Peyer's patch (tissue), 4 donors: ENCODE data around the gene PRRX2. TPM values are rescaled to one million over a fixed set of nuclear protein-coding genes. Genes with fewer than 3 reads are reported as not detected.

Experiments used
- DNase-seq, 3 donors: peaks; one replicate each; pipeline ENCODE4 v3.0.0-alpha.2; 2017 to 2019
- H3K27ac ChIP-seq, 4 donors: fragments of 200-600 bp; sonication (generic); one replicate each; pipeline ENCODE4 v1.5.1; 2016 to 2019
- H3K27me3 ChIP-seq, 2 donors: fragments of 200-600 bp; sonication (generic); one replicate each; pipeline ENCODE4 v1.5.1; 2019
- H3K36me3 ChIP-seq, 3 donors: fragments of 200-600 bp; sonication (generic); one replicate each; pipeline ENCODE4 v1.5.1; 2016 to 2019
- H3K4me1 ChIP-seq, 4 donors: fragments of 200-600 bp; sonication (generic); one replicate each; pipeline ENCODE4 v1.5.1; 2016 to 2019
- H3K4me3 ChIP-seq, 4 donors: fragments of 200-600 bp; sonication (generic); 1 replicate in 3 of 4; 2 replicates in 1 of 4; pipeline ENCODE4 v1.5.1; 2016 to 2019; ENCODE audit warnings: mild to moderate bottlenecking in 1 of 4
- H3K9me3 ChIP-seq, 4 donors: fragments of 200-600 bp; sonication (generic); one replicate each; pipeline ENCODE4 v1.5.1; 2016 to 2019; ENCODE audit warnings: mild to moderate bottlenecking in 1 of 4
- CTCF ChIP-seq, 6 experiments: fragments of 450-650 bp in 4 of 6; fragments of 200-600 bp in 2 of 6; sonication (generic) in 1 of 6; IDR thresholded peaks; one replicate each; pipeline ENCODE4 v1.5.1; 2017 to 2019; ENCODE audit warnings: antibody characterized with exemption in 6 of 6, mild to moderate bottlenecking in 3 of 6, moderate library complexity in 1 of 6
- POLR2A ChIP-seq, 2 donors: fragments of 450-650 bp; IDR thresholded peaks; one replicate each; pipeline ENCODE4 v1.5.1; 2017; ENCODE audit warnings: antibody characterized with exemption in 2 of 2, mild to moderate bottlenecking in 2 of 2, moderate library complexity in 2 of 2
- total RNA-seq, 4 donors: library from RNA; depleted of rRNA; stranded (reverse); fragments of >200 nt; gene quantifications; one replicate each; pipeline ENCODE4 v1.1.0, GENCODE V29; 2016

The PRRX2 gene
- total RNA-seq, 4 donors from 2014 or later, result 5.0 TPM; not detected in 3

- H3K9me3 ChIP-seq, result no peaks in the 10 kb centered on the region
- peak overlapping the region in 1 of 4 donors; percentile 6 for H3K4me3 ChIP-seq
- no peaks in the 10 kb centered on the region for H3K27me3 ChIP-seq
- TF ChIP-seq POLR2A (IDR thresholded peaks at IDR 0.05) (no peak), CTCF (IDR thresholded peaks at IDR 0.05) (peak; percentile 32 to 78 (median 69))
- peaks cover 0 to 4% (median 1%) of the 10 kb centered on the region in 4 donors for H3K4me1 ChIP-seq
- no peak overlapping the region for H3K27ac ChIP-seq
- peak; percentile 30 to 74 (median 72) for DNase-seq
- no peaks in the 10 kb centered on the region for H3K36me3 ChIP-seq
These were observed 61.1 kb downstream of the PRRX2 start for GRCh38 chr9:129726322-129727160.

GRCh38 chr9:129728744-129729143 lies 63.3 kb downstream of the PRRX2 start:
- no peak overlapping the region for H3K4me3 ChIP-seq
- TF ChIP-seq CTCF (IDR thresholded peaks at IDR 0.05) (no peak), POLR2A (IDR thresholded peaks at IDR 0.05) (no peak)
- peaks cover 0 to 4% (median 1%) of the 10 kb centered on the region in 4 donors for H3K4me1 ChIP-seq
- no peaks in the 10 kb centered on the region for H3K9me3 ChIP-seq
- DNase-seq, result no peak
- no peaks in the 10 kb centered on the region for H3K27me3 ChIP-seq
- H3K27ac ChIP-seq, result no peak overlapping the region
- H3K36me3 ChIP-seq, result no peaks in the 10 kb centered on the region

GRCh38 chr9:129731477-129732085 lies 66.1 kb downstream of the PRRX2 start:
- Histone ChIP-seq H3K27me3 (no peaks in the 10 kb centered on the region), H3K4me3 (no peak overlapping the region), H3K27ac (no peak overlapping the region), H3K4me1 (peaks cover 0 to 2% (median under 1%) of the 10 kb centered on the region in 4 donors), H3K36me3 (no peaks in the 10 kb centered on the region), H3K9me3 (no peaks in the 10 kb centered on the region)
- DNase-seq, result no peak
- no peak for TF ChIP-seq CTCF (IDR thresholded peaks at IDR 0.05)
- no peak for TF ChIP-seq POLR2A (IDR thresholded peaks at IDR 0.05)

- peaks cover 0 to 2% (median 0%) of the 10 kb centered on the region in 4 donors for H3K4me1 ChIP-seq
- H3K9me3 ChIP-seq, result no peaks in the 10 kb centered on the region
- TF ChIP-seq CTCF (IDR thresholded peaks at IDR 0.05), result no peak
- TF ChIP-seq POLR2A (IDR thresholded peaks at IDR 0.05), result no peak
- DNase-seq, result no peak
- no peak overlapping the region for H3K27ac ChIP-seq
- no peak overlapping the region for H3K4me3 ChIP-seq
- no peaks in the 10 kb centered on the region for H3K36me3 ChIP-seq
- H3K27me3 ChIP-seq, result no peaks in the 10 kb centered on the region
These were observed 66.7 kb downstream of the PRRX2 start for GRCh38 chr9:129732100-129732499.

- TF ChIP-seq POLR2A (IDR thresholded peaks at IDR 0.05), result no peak
- TF ChIP-seq CTCF (IDR thresholded peaks at IDR 0.05), result no peak
- peaks cover 0 to 7% (median 0%) of the 10 kb centered on the region in 4 donors for H3K4me1 ChIP-seq
- H3K9me3 ChIP-seq, result no peaks in the 10 kb centered on the region
- DNase-seq, result no peak
- no peak overlapping the region for H3K4me3 ChIP-seq
- no peak overlapping the region for H3K27ac ChIP-seq
- H3K27me3 ChIP-seq, result no peaks in the 10 kb centered on the region
- no peaks in the 10 kb centered on the region for H3K36me3 ChIP-seq
These were observed 67.6 kb downstream of the PRRX2 start for GRCh38 chr9:129732946-129733631.
